HG03039 (cell line): ENCODE measurements around the gene COG7.
A peak's percentile ranks its signal among the peaks of the same experiment; 100 is the strongest.
"Not testable (repeated sequence)": the region's sequence is repeated elsewhere in the genome, so short reads cannot be mapped to it uniquely, and the experiment has no call there.

Source experiments
- ATAC-seq: cut with Tn5 transposase; IDR thresholded peaks from one replicate; pipeline ENCODE4 v1.9.1; 2021; ENCODE audit warnings: mild to moderate bottlenecking, moderate library complexity; ENCODE audit not compliant: unreplicated experiment

The COG7 gene

DNA sequence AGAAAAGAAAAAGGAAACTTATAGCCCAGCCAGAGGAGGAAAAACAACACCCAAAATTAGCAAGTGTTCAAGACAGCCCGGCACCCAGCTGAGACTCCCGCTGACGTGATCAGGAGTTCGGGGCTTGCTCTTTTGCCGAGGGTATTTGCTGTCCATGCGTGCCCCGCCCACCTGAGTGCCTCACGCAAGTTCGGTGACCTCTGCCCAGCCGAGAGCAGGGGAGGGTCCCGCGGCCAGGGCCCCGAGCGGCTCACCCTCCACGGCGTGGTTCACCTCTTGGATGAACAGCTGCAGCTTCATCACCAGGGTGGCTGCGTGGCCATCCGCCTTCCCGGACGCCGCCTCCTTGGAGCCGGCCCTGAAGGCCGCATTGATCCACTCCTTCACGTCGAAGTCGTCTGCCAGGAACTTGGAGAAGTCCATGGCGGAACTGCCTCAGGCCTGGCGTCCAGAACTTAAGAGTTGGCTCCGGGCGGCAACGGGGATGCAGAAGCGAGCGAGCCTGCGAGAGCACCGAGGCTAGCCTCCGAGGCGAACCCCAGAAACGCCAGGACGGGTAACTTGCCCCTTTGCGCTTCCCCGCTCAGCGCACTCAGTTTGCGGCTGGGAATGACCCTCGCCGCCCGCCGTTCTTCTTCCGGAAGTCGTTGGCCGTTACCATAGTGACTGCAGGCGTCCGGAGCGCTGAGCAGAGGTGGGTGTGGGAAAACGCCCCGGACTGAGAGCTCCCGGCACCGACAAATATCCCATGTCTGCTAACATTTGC is at the start of gene COG7:
Gene COG7 (minus strand): TSS at position 618 of the 766 bp plus-strand sequence. CDS start 195 bp downstream, at position 423.
- ATAC-seq: peak; percentile 77

DNA sequence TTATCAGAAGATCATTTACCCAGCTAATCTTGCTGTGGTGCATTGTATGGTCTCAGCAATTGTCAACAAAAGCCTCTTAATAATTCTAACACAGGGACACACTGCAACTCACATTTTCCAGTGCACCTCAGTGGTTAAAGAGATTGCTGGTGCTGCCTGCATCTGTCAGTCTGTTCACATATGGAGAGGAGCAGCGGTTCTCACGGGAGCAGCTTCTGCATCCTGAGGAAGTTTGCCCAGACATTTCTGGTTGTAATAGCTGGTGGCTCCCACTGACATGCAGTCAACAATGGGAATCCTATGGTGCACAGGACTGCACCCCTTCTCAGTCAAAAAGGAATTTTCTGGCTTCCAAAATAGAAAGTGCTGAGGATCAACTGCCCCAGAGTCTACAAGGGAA is 49.5 kb upstream of the COG7 start:
- no peak for ATAC-seq

DNA sequence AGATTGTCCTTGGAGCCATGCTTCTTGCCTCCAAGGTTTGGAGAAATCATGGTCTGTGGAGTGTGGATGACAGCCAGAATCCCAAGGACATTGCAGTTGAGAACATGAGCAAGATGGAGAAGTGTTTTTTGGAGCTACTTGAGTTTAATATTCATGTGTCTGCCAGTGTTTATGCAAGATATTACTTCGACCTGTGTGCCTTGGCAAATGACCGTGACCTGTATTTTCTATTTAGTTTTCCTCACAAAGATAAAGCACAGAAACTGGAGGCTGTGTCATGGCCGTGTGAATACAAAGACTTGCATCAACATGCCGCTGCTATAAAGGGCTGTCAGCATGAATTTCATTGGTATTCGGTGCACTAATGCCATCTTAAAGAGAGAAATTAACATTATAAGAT is 48.3 kb upstream of the COG7 start:
- no peak for ATAC-seq

DNA sequence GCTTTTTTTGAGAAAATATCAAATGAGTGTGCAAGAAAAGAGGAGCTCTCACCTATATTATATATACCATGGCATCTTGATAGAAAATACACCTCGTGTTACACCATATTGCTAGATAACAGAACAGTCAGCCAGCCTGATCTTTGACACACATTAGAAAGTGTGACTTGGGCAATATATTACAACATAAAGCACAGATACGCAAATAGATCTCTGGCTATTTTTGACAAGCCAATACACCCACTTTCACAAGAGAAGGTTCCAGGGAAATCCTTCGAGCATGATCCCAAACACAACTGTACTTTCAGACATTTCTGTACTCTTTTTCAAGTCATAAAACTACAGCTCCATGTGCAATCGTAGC is 47.9 kb upstream of the COG7 start:
- ATAC-seq: no peak

DNA sequence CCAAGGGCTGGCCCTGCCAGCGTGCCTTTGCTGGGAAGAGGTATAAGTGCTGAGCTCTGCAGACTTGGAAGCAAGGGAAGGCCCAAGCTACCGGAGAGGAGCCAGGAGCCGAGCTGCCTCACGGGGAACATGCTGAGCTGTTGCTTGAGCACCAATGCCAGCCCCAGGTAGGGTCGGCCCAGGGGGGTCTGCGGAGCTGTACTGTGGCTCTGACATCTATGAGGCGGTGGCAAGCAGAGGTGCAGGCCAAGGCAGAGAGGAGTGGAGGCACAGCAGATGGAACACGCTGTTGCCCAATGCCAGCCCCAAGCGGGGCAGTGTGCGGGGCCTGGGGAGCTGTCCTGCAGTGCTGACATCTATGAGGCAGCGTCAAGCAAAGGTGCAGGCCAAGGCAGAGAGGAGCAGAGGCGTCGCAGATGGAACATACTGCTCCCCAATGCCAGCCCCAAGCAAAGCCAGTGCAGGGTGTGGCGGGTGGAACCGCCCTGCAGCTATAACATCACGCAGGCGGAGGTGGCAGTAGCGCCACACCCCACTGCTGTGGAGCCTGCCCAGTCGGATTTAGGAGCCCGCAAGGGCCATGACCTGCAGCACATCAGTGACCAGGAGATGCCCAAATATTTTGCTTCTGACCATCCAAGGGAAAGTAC is 47.3 kb upstream of the COG7 start:
- ATAC-seq: no peak

DNA sequence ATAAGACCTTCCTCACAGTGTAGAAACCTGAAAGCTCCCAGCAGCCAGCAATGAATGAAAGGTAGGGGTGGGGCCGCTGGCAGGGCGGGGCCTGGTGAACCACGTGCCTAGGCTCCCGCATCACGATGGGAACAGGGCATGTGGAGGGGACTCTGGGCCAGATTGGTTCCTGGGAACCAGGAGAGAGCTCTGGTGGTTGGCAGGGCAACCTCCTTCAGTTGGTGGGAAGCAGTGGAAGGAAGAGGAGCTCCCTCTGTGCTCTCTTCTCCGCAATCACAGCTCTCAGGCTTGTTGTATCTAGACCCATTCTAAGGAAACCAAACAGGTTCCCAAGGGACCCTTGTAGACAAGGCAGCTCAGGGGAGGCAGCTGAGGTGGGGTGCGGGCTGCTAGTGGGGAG is 46.8 kb upstream of the COG7 start:
- ATAC-seq: no peak

DNA sequence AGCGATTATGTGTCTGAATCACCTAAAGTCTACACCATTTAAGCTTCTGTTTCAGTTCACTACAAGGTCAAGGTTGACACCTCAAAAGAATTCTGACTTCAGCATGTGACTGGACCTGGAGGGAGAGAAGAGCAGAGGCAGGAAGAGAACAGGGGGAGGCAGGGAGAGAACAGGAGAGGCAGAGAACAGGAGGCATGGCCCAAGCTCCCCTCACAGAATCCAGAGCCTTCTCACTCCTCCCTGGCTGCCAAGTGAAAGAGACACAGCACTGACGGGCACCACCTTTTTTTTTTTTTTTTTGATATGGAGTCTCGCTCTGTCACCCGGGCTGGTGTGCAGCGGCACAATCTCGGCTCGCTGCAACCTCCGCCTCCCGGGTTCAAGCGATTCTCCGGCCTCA is 45.9 kb upstream of the COG7 start:
- no peak for ATAC-seq

DNA sequence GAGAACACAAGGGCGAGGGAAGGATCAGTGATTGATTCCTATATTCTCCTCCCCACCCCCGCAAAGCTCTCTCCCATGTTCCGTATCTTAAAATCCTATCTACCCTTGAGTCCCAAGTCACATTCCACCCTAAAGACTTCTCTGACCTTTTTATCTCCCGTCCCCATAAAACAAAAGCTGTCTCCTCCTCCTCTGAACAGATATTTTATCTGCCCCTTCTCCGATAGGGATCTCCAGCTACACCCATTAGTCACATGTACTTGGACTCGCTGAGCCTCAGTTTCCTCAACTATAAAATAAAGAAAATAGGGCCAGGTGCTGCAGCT is 44.5 kb upstream of the COG7 start:
- ATAC-seq: no peak

DNA sequence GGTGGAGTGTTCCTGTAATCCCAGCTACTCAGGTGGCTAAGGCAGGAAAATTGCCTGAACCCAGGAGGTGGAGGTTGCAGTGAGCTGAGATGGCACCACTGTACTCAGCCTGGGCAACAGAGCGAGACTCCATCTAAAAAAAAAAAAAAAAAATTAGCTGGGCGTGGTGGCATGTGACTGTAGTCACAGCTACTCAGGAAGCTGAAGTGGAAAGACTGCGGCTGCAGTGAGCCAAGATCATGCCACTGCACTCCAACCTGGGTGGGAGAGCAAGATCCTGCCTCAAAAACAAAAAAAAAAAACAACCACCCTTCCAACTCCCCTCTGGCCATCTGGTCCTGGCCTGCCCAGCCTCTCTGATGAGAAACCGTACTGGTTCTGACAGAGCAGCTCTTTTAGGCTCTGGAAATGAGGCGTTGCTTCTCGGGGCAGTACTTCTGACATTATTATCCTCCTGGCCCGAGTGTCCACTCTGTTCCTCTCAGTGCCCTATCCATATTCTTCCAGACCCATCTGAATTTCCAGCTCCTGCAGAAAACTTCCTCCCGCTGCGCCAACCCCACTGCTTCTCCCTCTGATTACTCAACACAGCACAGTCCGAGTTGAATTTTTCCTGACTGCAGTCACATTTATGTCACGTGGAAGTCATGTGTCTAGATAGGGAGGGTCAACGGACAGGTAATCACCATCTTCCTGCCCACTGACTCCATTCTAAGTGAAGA is 44.0 kb upstream of the COG7 start:
- ATAC-seq: no peak

DNA sequence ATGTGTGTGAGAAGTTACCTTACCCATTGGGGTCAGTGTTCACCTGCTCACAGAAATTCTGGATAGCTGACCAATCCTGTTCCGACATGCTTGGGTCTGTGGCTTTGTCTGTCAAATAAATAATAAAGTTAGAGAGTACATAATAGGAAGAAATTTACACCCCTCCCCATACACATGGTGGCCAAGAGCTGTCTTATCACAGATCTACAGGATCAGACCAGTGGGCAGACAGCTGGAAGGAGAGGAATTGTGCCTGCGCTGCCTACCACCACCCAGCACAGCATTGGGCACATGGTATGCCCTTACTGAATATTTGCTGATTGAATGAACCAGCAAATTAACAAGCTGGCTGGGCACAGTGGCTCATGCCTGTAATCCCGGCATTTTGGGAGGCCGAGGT is 42.7 kb upstream of the COG7 start:
- no peak for ATAC-seq

DNA sequence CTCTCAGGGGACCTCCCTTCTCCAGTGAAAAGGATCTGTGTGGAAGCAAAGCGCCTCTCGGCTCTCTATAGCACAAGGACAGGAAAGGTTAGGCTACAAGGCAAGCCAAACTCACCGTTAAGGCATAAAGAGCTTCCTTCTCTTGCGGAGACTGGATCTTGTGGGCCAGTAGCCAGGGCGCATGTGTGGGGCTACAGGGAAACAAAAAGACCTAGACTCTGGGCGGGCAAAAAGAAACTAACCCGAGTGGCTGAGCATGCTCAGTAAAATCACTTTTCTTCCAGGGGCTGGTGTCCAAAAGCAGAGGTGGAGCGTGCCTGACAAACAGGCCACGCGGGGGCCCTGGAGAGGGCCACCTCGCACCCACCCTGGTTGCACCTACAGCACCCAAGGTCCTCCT is 41.2 kb upstream of the COG7 start:
- no peak for ATAC-seq

DNA sequence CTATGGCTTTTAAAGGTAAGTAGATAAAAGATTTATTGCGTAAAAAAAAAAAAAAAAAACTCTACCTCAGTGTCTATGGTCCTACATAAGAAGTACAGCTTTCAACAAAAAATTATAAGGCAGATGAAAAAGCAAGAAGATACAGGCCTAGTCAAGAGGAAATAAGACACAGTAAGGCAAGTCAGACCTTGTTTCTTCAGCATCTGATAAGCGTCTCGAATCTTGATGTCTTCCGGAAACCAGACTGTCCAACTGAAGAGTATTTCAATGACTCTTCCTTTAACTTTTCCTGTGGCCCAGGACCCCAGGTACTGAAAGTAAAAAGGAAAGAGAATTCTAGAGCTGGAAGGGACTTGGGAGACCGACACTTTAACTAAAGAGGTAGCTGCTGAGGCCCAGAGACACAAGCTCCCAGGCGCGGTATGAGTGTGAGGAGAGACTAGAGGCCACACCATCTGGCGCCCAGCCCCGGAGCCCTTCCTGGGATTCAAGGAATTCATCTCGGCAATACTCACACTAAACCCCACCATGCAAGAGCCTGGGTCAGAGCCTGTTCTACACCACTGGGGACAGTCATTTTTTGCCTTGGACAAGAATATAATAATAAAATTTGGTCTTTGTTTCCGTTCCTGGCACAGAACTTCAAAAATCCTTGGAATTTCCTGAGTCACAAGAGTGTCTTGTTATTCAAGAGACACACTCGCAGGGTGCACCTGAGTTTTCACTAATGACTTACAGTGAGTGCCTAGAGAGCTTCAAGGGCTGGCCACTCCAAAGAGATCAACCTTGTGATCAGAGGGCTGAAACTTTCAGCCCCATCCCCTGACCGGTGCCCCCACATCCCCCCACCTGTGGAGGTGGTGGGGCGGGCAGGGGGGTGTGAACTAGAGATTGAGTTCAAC is 38.8 kb upstream of the COG7 start:
- ATAC-seq: no peak

DNA sequence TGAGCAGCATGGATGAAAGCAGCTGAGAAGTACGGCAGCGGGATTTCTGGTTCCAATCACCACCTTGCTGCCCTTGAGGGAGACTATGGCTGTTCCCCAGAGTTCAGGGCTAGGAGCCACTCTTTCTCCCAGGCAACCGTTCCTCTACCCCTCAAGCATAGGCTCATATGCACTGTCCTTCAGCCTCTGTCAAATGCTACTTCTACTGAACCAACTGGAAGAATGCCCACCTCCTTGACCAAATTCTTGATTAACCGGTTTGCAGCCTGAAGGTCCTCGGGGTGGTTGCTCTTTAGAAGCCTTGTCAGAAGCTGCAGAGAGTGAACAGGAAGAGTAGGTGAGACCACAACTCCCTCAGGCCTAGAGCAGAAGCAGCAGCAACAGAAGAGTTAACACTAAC is 33.5 kb upstream of the COG7 start:
- ATAC-seq: no peak

DNA sequence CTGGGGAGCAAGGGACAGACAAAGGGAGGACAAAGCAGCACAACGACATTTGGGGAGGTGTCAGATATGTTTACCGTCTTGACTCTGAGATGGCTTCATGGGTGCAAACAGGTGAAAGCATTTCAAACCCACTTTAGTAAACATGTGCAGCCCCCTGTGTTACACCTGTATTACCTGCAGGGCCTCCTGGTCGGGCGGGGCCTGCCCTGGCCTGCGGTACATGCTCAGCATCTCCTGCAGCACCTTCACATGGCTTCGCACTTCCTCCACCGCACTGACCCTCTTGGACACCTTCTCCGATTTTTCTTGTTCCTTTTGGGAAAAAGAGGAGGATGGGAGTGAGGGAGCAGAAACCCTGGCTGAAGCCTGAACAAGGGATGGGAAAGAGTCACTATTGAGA is 32.9 kb upstream of the COG7 start:
- ATAC-seq: no peak

DNA sequence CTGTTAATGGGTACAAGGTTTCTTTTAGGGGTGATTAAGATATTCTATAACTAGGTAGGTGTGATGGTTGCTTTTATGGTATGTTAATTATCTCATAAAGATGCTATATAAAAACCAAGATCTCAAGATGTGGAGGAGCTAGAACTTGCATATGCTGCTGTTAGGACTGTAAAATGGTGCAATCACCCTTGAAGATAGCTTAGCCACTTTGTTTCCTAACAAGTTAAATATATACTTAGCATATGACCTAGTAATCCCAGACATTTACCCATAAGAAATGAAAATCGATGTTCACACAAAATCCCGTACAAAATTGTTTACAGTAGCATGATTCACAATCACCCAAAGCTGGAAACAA is 32.2 kb upstream of the COG7 start:
- ATAC-seq: no peak

DNA sequence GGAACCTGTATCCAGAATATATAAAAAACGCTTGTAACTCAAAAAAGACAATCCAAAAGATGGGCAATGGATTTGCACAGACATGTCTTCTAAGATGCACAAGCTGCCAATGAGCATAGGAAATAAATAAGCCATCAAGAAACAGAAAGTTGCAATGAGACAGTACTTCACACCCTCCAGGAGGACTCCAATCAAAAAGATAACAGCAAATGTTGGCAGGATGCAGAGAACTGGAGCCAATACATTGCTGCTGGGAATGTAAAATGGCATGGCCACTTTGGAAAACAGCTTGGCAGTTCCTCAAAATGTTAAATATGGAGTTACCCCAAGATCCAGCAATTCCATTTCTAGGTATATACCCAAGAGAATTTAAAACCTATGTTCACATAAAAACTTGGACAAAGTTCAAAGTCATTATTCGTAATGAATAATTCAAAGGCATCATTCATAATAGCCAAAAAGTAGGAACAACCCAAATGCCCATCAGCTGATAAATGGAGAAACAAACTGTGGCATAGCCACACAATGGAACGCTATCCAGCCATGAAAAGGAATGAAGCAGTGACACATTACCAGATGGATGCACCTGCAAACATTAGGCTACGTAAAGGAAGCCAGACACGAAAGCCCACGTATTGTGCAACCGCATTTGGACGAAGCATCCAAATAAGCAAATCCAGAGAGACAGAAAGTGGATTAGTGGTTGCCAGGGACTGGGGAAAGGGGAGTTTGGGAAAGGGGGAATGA is 31.7 kb upstream of the COG7 start:
- no peak for ATAC-seq

DNA sequence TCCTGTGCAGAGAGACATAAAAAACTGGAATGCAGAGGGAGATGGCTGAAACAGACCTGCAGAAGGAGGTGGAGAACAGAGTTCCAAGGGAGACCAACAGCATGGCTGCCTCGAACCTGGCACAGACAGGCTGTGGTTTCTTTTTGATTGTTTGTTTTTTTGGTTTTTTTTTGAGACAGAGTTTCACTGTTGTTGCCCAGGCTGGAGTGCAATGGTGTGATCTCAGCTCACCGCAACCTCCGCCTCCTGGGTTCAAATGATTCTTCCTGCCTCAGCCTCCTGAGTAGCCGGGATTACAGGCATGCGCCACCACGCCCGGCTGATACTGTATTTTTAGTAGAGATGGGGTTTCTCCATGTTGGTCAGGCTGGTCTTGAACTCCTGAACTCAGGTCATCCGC is 30.5 kb upstream of the COG7 start:
- not testable (repeated sequence) for ATAC-seq

DNA sequence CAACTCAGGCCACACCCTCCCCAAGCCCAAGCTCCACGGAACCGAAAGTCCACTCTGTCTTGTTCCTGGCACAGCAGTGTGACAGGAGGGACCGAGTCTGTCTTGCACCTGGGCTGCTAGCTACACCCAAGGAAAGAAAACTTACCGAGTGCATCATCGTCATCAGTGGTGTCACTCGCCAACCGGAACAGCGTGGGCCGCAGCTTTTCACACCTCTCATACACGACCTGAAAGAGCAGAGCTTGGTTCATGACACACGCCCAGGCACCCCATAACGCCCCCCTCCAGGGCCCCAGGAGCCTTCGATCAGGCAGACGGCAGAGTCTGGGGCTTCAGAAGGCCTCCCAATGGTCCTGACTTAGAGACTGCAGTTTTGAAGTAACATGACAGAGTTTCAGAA is 29.8 kb upstream of the COG7 start:
- ATAC-seq: no peak

DNA sequence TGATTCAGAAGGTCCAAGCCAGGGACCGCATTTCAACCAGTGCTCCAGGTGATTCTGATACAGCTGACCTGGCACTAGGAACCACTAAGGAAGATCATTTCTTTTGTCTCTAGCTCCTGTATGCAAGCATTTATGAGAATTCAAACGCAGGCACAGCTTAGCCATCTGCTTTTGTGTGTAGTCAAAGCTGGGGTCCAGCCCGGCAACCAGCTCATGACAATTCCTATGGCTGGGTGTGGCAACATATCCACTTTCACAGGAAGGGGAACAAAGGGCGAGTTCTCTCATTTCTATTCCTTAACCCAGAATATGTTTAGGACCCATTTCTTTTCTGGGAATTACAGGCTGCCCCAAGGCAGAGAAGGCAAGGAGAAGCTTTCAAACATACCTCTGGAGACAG is 27.3 kb upstream of the COG7 start:
- ATAC-seq: no peak

DNA sequence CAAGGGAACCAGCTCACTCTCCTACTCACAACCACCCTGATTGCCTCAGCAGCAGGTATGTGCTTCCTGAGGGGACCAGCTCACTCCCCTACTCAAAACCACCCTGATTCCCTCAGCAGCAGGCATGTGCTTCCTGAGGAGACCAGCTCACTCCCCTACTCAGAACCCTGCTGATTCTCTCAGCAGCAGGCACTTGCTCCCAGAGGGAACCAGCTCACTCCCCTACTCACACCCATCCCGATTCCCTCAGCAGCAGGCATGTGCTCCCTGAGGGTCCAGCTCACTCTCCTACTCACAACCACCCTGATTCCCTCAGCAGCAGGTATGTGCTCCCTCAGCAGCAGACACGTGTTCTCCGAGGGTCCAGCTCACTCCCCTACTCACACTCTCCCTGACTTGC is 26.1 kb upstream of the COG7 start:
- no peak for ATAC-seq

DNA sequence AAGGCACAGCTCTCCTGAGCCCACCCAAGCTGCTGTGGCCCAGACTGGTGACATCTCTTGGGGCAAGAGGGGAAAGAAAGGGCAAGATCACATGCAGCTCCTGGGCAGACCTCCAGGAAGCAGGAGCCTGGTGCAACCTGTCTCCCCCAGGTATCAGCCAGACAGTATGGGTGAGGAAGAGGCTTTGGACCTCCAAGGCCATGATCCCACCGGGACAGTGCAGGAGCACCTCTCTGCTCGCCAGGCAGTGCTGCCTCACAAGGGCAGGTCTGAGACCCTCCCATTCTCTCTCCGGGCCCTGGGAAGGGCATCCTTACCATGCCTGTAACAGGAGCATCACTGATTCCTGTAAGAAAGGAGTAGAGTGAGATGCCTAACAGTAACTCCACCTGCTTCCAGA is 25.6 kb upstream of the COG7 start:
- no peak for ATAC-seq
